ENCODE data around the gene CARS2. TPM values are rescaled to one million over a fixed set of nuclear protein-coding genes. Genes with fewer than 3 reads are reported as not detected.

CARS2 gene
- total RNA-seq, 1 experiment from 2014 or later: 31.9 TPM

- no peaks in the 10 kb centered on the region for H3K27me3 ChIP-seq (ENCODE audit: control insufficient read depth, insufficient read depth, low read length)
- CTCF ChIA-PET: no interaction called here
- POLR2A ChIA-PET: interaction anchor here (0.5 kb wide), 1 partner anchor 23 kb away, joined by 3 read pairs; no protein-coding TSS in a partner anchor
- H3K36me3 ChIP-seq (ENCODE audit: control insufficient read depth, insufficient read depth, low read length): no peaks in the 10 kb centered on the region
- H3K4me1 ChIP-seq (ENCODE audit: control insufficient read depth, insufficient read depth, low read length): no peaks in the 10 kb centered on the region
- intact Hi-C loops (cut with micrococcal nuclease; ENCODE audit: unreplicated experiment): no loop called here
- no peaks in the 10 kb centered on the region for H3K9me3 ChIP-seq (ENCODE audit: control insufficient read depth, insufficient read depth, low read depth, low read length)
- no peak for DNase-seq (ENCODE audit: low read depth, low spot score)
- ATAC-seq: no peak
- H3K27ac ChIP-seq (ENCODE audit: low read length): no peak overlapping the region
- no peak overlapping the region for H3K4me3 ChIP-seq (ENCODE audit: low read depth in 2 of 2, low read length in 2 of 2)
- no peak for TF ChIP-seq REST (IDR thresholded peaks at IDR 0.05; ENCODE audit: insufficient read depth in 1 of 2, low read depth in 2 of 2, low read length in 1 of 2)
- TF ChIP-seq SIN3A (IDR thresholded peaks at IDR 0.05; ENCODE audit: borderline replicate concordance, insufficient read depth, low read depth, low read length): no peak
- no peak for TF ChIP-seq POLR2AphosphoS5 (IDR thresholded peaks at IDR 0.05; ENCODE audit: low read depth, low read length)
- no peak for TF ChIP-seq CTCF (IDR thresholded peaks at IDR 0.05)
- no peak for TF ChIP-seq TCF7L2 (IDR thresholded peaks at IDR 0.05; ENCODE audit: low read depth, low read length)
- in situ Hi-C loops (cut with HindIII; ENCODE audit: low pct_unique_long_range_greater_than_20kb, low sequenced_read_pairs): no loop called here
- no TSS peak for BruUV-seq (replicated peaks)
These were observed 68.6 kb downstream of the CARS2 start for GRCh38 chr13:110637275-110637674.

GRCh38 chr13:110636701-110637201 is 69.2 kb downstream of the CARS2 start:
- no TSS peak for BruUV-seq (replicated peaks)
- Histone ChIP-seq H3K27me3 (ENCODE audit: control insufficient read depth, insufficient read depth, low read length) (no peaks in the 10 kb centered on the region), H3K9me3 (ENCODE audit: control insufficient read depth, insufficient read depth, low read depth, low read length) (no peaks in the 10 kb centered on the region), H3K4me3 (ENCODE audit: low read depth in 2 of 2, low read length in 2 of 2) (no peak overlapping the region), H3K36me3 (ENCODE audit: control insufficient read depth, insufficient read depth, low read length) (no peaks in the 10 kb centered on the region), H3K4me1 (ENCODE audit: control insufficient read depth, insufficient read depth, low read length) (no peaks in the 10 kb centered on the region), H3K27ac (ENCODE audit: low read length) (no peak overlapping the region)
- intact Hi-C loops (cut with micrococcal nuclease; ENCODE audit: unreplicated experiment) (no loop called here), in situ Hi-C loops (cut with HindIII; ENCODE audit: low pct_unique_long_range_greater_than_20kb, low sequenced_read_pairs) (no loop called here)
- POLR2A ChIA-PET: no interaction called here
- CTCF ChIA-PET: no interaction called here
- TF ChIP-seq CTCF (IDR thresholded peaks at IDR 0.05) (no peak), SIN3A (IDR thresholded peaks at IDR 0.05; ENCODE audit: borderline replicate concordance, insufficient read depth, low read depth, low read length) (no peak)
- DNase-seq (ENCODE audit: low read depth, low spot score) (no peak), ATAC-seq (no peak)
